GM19467 (cell line): ENCODE results near the gene ZBTB7B.

Experiments used
- ATAC-seq: cut with Tn5 transposase; IDR thresholded peaks from one replicate; pipeline ENCODE4 v1.9.1; 2021; ENCODE audit warnings: mild to moderate bottlenecking, moderate library complexity; ENCODE audit not compliant: unreplicated experiment

The ZBTB7B gene

DNA sequence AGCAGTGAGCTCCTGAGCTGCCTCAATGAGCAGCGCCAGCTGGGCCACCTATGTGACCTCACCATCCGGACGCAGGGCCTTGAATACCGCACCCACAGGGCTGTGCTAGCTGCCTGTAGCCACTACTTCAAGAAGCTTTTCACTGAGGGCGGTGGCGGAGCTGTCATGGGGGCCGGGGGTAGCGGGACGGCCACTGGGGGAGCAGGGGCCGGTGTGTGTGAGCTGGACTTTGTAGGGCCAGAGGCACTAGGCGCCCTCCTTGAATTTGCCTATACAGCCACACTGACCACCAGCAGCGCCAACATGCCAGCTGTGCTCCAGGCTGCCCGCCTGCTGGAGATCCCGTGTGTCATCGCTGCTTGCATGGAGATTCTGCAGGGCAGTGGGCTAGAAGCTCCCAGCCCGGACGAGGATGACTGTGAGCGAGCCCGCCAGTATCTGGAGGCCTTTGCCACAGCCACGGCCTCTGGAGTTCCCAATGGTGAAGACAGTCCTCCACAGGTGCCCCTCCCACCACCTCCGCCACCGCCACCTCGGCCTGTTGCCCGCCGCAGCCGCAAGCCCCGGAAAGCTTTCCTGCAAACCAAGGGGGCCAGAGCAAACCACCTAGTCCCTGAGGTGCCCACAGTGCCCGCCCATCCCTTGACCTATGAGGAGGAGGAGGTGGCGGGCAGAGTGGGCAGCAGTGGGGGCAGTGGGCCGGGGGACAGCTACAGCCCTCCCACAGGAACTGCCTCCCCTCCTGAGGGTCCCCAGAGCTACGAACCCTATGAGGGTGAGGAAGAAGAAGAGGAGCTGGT is 12.3 kb downstream of the ZBTB7B start:
- no peak for ATAC-seq

DNA sequence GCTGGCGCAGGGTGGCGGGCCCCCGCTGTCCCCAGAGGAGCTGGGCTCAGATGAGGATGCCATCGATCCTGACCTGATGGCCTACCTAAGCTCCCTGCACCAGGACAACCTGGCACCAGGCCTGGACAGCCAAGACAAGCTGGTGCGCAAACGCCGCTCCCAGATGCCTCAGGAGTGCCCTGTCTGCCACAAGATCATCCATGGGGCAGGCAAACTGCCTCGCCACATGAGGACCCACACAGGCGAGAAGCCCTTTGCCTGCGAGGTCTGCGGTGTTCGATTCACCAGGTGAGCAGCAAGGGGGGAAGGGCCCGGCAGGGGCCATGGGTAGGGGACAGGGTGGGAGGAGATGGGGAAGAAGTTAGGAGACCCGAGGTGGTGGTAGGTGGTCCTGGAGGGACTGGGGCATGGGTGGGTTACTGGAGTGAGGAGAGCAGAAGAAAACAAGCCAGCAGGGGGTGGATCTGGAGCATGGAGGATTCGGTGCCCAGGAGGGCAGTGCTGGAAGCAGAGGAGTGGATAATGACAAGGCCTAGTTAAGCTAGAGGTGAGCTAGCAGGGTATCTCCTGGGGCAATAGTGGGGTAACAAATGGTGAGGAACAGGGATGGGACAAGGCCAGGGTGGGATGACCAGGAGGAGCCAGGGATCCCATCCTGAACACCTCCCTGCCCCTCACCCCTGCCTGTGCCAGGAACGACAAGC is 13.1 kb downstream of the ZBTB7B start:
- no peak for ATAC-seq

DNA sequence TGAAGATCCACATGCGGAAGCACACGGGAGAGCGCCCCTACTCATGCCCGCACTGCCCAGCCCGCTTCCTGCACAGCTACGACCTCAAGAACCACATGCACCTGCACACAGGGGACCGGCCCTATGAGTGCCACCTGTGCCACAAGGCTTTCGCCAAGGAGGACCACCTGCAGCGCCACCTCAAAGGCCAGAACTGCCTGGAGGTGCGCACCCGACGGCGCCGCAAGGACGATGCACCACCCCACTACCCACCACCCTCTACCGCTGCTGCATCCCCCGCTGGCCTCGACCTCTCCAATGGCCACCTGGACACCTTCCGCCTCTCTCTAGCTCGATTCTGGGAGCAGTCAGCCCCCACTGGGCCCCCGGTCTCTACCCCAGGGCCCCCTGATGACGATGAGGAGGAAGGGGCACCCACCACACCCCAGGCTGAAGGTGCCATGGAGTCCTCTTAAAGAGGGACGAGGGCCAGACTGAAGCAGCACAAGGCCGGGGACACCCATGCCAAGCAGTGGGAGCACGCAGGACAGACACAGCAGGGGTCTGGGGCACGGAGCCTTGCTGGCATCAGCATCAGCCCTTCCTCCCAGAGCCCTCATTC is 13.7 kb downstream of the ZBTB7B start:
- no peak for ATAC-seq

DNA sequence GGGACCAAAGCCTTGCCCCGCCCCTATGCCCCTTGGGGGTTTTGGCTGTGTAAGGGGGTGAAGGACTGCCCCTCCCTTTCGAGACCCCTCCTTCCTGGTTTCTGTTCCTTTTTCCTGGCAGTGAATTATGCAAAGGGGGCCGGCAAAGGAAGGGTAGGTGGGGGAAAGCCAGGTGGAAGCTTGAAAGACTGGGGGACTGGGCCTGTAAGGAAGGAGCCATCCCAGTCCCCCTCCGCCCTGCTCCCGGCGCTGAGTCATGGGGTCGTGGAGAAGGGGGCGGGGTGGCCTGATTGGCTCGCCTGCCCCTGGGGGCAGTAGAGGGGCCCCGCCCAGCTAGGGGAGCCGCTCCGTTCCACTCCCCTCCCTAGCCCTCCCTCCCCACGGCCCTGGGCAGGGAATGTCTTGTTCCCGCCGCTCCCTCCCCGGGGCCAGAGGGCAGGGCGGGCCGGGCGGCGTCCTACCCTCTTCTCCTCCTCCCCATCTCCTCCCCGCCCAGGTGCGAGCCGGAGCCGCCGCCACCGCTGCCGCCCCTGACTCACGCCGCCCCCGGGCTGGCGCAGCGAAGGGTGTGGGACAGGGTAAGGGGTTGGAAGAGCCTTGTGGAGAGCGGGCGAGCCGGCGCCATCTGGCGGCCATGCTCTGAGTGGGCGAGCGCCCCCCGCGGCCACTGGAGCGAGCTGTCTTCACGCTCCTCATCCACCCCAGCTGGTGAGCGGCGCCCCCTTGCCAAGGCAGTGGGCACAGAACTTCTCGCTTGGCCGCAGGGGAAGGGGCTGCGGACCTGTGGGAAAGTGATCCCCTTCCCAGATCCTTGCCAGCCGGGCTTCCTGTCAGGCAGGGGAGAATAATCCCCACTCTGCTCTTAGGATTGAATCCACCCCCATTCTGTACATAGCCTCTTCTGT is 14.7 kb downstream of the ZBTB7B start:
- ATAC-seq, result peak; percentile 65

DNA sequence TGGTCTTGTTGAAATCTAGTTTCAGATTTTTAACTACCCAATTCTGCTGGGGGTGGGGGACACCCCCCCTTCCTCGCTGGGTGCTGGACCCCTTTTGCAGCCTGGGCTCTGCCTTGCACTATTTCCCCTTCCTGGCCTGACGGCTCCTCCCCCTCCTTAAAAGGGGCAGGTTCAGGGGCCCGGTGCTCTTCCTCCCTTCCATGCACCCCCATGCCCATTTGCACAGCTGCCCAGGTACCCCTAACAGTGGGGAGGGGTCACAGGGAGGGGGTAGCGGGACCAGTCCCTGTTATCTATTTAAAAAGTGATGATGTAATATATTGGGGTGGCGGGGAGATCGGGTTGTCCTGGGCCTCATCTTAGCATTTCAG is 15.3 kb downstream of the ZBTB7B start:
- no peak for ATAC-seq

DNA sequence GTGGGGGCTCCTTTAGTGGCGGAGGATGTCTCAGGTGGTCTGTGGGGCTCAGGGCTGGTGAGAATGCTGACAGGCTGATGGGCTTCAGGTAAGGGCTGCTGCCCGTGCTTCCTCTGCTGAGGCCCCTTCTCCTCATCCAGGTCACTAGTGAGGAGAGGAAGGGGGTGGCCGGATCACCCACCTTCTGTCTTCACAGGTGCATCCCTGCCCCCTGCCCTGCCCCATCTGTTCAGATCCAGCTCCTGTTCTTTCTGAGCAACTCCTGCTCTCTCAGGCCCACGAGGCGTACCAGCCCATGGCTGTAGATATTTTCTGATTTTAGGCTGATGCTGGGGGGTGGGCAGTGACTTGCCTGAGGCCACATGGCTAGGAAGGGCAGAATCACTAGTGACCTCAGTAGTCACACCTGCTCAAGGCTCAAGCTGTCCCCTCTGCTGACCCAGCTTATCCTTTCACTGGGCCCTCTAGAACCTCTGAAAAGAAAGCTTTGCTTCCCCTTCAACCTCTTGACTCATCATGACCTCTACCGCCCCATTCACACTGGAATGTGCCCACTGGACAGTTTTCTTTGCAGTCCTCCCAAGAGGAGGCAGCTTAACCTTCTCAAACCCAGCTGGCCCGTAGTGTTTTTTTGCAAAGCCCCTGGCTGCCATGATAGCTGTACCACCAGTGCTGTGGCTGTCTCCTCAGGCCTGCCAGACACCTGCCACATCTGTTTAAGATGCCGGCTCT is 16.2 kb downstream of the ZBTB7B start:
- ATAC-seq, result no peak

DNA sequence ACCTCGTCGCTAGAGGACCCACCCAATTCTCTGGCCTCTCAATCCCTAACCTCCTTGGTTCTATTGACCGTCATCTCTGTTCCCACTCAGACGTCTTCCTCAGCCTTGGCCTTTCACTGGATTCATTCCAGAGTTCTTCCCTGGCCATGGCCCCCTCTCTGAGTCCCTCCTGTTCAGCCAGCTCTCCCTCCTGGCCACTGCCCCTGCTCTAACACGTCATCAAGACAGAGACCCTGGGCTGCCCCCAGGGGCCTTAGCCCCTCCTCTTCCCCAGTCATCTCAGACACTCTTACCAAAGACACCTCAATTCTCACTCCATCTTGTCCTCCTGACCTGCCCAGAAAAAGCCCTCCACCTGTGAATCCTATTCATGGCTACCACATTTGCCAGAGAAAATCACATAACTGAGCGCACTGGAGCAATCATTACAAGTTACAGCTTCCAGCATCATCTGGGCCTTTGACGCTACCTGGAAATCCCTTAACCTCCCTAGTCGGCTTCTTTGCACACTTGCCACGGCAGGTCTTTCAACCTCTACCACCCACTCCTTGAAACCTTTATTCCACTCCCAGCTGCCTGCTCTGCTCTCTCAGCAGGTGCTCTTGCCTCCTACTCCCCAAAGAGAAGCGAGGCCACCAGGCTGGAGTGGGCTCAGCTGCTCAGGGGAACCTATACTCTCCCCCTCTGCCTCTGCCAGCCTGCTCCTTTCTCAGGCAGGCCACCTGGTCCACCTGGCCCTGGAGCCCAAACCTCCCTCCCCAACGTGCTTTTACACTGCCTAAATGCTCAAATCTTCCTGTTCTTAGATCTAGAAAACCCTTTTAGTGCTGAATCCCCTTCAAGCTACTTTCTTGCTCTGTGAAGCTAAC is 17.0 kb downstream of the ZBTB7B start:
- no peak for ATAC-seq

DNA sequence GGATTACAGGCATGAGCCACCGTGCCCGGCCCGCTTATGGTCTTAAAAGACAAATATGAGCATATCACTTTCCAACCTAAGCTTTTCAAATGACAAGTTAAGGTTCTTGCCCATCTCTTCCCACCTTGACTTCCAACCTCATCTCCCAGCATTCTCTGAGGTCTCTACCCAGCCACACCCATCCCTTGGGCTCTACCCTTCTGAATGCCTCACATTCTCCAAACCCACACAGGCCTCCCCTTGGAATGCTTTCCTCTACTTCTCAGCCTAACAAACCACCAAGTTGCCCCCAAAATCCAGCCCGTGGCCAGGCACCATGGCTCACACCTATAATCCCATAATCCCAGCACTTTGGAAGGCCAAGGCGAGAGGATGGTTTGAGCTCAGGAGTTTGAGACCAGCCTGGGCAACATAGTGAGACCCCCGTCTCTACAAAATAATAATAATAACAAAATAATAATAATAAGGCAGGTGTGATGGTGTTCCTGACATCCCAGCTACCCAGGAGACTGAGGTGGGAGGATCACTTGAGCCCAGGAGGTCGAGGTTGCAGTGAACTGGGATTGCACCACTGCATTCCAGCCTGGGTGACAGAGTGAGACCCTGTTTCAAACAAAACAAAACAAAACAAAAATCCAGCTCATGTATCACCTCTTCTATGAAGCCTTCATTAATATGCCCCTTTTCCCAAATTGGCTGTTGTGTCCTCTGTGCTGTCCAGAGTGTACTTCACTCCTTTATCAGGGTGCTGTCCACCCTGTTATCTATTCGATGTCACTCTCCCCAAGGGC is 19.7 kb downstream of the ZBTB7B start:
- no peak for ATAC-seq

DNA sequence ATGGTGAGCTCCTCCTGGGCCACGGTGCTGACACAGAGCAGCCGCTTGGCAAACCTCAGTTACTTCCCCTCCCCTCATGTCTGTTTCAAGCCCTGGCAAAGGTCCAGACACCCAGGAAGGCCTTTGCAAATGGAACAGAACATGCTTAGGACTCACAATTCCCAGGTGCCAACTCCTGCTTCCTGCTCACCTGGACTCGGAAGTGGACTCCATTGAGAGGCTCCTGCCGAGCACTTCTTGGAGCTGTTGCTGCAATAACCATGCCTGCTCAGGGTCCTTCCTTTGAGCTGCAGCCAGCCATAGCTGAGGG is 20.3 kb downstream of the ZBTB7B start:
- ATAC-seq, result no peak

DNA sequence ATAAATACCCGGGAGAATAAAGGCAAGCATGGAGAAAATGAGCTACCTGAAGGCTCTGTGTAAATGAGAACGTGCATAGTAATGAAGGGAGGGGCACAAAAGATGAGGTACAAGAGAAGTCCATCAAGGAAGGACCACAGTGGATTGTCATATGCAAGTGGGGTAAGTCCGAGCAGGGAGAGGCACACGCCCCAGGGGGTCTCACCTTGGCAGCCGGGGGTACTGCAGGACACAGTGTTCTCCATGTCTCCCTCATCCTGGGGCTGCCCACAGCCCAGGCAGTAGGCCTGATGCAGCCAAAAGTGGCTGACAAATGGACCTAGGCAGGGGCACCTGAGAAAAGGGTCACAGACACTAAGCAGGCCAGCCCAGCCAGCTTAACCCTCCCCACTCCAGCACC is 21.0 kb downstream of the ZBTB7B start:
- ATAC-seq, result no peak

DNA sequence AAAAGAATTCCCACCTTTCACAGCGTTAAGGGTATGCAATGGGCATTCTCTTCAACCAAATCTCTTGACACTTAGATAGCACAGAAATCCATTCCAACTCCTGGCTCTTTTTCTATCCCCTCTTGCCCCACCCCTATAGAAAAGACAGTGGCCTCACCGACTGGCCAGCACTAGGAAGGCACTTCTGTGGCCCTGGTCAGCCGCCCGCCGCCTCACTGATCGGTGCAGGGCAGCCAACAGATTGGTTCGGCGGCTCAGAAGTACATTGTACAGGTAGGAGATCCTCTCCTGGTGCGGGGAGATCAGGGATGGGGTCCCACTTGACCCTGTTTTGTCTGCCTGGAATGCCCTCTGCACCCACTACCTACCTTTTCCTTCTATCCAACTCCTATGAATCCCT is 21.7 kb downstream of the ZBTB7B start:
- no peak for ATAC-seq

DNA sequence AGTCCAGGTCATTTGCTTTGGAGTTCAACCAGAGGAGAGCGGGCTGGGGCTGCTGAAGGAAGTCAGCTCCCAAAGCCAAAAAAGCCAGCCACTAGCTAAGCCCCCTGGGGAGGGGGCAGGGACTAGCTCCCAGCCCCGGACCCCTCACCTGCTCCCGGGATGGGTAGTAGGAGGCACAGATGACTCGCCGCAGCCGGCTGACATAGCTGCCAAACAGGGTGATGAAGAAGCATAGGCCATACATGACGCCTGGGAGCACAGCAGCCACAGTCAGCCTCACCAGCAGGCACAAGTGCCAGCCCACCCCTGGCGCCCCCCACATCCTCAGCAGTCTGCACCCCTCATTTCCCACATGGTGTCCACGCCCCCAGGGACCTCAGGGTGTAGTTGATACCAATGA is 23.6 kb downstream of the ZBTB7B start:
- ATAC-seq, result no peak

DNA sequence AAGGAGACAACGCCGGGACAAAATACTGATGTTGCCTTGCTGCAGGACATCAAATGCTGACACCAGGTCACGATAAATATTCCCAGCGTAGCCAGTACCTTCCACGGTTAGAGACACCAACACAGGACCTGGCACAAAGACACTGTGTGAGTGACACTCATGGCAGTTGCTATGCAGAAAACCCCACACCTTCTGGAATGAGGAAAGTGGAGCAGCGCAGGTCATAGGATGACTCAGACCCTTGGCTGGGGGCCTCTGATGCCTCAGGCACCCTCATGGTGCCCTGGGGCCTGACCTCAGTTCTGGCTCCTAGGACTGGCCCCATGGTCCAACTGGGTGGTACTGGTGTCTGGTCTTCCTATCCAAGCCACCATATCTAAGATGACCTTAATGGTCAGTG is 24.0 kb downstream of the ZBTB7B start:
- no peak for ATAC-seq

DNA sequence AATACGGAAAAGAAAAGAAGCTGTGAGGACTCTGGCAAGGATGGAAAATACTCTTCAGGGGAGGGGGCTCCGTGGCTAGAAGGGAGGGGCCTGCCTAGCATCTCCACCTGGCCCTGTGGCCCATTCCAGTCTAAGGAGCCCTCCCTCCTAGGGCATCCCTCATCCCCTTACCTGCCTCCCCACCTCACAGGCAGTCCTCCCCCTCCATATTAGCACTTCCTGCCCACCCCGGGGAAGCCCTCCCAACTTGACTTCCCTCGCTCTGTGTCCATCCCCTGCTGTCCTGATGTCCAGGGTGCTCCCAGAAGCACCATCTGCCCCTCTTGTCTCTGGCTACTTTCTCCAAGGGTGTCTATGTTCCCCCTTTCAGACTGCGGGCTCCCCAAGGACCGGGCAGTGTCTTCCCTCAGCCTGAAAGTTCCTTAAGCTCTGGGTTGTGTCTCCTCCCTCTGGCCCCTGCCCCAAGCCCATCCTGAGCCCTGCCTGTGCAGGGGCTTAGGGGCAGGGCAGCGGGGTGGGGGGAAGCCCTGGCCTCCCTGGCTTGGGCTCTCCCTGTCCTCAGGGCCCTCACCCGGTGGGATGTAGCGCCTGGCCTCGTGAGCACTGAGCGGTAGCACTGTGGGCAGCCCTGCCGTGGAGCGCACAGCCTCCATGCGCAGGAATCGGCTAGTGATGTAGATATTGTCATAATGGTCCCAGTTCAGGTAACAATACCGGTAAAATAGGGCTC is 27.1 kb downstream of the ZBTB7B start:
- no peak for ATAC-seq

DNA sequence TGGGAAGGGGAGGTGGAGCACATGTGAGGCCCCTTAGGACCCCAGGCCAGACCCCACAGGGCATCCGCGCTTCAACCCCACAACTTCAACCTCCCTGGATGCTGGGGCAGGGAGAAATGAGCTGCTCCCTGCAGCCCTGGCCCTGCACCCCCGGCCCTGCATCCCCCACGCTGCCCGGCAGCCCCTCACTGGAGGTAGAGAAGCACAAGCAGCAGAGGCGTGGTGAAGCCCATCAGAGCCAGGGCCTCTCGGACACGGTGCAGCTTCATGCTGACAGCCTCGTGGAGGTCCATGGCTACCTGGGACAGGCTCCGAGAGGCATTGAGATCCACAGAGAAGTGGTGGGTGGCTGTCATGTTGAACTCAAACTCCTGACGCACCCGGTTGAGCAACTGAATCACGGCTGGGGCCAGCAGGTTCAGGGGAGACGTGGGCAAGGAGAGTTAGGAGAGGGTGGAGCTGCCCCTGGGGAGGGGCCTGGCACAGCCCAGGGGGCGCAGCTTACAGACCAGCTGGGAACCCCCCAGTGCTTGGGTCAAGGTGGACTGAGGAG is 27.7 kb downstream of the ZBTB7B start:
- no peak for ATAC-seq

DNA sequence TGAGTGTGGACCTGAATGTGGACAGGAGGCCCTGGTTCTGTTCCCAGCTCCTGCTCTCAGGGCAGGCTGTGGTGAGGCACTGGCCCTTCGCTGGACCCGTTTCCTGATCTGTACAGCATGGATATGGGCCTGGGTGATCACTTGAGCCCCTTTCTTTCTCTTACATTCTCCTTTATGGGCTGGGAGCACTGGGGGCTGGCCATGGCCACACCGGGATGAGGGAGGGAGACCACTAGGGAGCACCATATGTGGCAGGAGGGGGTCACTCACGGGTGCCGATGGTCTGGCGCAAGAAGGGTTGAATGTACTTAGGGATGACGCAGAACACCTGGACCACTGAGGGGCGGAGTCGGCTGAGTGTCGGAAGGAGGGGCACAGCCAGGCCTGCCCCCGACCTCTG is 28.3 kb downstream of the ZBTB7B start:
- no peak for ATAC-seq

DNA sequence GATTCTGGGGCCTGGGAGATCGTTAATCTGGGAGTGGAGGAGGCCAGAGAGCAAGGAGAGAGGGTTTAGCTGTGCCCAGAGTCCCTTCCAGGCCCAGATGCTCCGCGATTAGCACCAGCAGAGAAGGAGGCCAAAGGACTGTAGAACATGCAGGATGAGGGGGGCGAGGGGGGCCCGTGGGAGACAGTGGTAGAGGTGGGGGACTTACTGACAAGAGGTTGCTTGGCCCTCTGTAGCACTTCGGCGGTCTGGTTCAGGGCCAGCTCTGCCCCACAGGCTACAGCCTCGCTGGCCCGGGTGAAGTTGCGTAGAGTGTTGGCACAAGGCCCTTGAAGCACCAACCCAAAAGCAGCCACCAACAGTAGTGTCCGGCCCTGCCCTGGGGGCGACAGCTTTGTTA is 30.3 kb downstream of the ZBTB7B start:
- ATAC-seq, result no peak

DNA sequence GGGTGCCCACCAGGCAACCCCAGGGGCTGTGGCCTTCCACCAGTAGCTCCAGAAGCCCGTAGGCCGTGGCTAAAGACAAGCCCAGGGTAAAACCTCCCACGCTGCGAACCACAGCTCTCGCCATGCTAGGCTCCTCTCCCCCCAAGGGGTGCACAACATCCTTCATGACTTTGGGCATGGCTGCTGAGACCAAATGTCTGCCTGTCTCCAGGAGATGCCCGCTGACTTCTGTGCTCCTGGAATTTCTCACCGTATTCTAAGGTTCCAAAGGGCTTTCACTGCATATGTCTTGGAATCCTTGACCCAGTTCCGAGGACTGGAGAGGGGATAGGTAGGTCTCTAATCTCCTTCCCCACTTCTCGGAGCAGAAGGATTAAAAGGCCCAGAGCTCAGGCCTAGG is 30.9 kb downstream of the ZBTB7B start, which contains the start of the genes DCST1 and DCST2:
DCST1 (plus strand) TSS at position 301 of the 400 bp plus-strand sequence. CDS start 213 bp downstream, outside the sequence.
DCST2 (minus strand) TSS at position 258 of the 400 bp plus-strand sequence; CDS start at position 178, 80 bp downstream.
- ATAC-seq, result no peak
